Measurements from ENCODE around the gene WNT8A.

Gene WNT8A

DNA sequence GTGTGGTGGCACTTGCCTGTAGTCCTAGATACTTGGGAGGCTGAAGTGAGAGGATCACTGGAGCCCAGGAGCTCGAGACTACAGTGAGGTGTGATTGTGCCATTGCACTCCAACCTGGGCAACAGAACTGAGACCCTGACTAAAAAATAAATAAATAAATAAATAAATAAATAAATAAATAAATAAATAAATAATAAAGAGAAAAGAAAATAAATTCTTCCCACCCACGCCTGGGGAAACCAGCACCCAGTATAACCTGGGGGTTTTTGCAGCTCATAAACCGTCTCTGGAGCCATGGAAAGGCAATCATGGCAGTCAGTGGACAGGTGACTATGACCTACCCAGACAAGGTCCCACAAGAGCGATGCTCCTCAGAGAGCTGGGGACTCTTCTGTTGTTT, 7.9 kb downstream of the WNT8A start:
- no peak for DNase-seq (ENCODE audit: low read depth in 2 of 2)

DNA sequence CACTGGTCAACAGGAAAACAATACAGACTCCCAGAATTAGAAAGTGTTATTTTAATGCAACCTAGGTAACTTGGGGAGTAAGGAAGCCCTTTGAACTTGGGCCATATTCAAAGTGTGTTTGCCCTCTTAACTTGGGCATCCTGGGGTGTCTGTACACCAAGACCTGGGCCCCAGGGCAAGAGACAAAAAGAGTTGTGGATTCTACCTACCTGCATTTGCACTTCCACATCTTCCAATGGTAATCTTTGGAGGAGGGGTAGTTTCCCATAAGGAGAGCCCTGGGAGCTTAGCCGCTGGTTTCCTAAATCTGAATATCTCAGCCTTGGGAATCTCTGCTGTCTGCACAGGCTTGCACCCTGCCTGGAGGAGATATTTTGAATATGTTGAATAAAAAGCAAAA, 8.5 kb downstream of the WNT8A start:
- no peak for DNase-seq (ENCODE audit: low read depth in 2 of 2)

DNA sequence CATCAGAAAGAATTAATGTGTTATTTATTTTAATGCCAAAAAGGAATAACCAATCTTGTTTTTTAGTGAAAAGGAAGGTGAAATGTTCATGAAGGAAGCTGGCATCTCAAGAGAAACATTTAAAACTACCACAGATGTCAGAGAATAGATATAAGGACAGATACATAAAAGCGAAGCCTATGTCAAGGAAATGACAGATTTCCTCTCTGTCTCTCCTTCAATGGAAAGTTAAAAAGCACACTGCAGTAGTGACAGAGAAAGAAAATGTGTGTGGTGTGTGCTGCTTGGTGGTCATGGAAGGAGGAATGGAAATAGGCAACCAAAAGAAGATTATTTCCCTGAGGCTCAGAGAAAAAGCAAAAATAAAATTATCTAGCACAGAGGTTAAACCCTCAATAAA, 9.2 kb downstream of the WNT8A start:
- DNase-seq (ENCODE audit: low read depth in 2 of 2), result no peak

DNA sequence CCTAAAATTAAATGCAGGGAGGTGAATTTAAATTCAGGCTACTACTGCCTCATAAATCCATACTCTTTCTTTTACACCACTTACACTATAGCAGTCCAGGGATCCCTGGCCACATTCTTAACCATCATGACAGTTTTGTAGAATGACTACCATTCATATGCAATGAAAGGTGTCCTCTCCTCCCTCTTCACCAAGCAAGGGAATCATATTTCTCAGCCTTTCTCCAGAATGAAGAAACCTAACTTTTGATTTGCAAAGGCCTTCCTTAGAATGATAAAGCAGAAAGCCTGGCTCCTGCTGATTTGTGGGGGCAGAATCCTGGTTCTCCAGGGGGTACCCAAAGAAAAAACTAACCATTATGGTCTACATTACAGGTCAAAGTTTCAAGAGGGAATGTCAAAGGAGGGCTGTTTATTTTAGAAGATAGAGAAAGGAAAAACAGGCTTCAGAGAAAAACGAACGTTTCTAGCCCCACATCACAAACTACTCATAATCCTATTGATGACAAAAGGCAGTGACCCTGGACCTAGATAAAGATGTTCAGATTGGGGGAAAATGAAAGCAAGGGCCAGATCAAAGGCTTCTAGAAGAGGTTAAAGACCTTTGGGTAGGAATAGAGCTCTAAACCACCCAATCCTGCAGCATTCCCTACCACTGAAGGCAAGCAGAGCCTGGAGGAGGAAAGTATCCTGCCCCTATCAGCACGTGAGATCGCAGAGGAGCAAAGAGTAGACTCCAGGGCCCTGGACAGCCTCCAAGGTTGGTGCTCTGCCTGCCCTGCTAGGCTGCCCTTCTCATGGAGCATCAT, 11.5 kb downstream of the WNT8A start:
- DNase-seq (ENCODE audit: low read depth in 2 of 2), result no peak

DNA sequence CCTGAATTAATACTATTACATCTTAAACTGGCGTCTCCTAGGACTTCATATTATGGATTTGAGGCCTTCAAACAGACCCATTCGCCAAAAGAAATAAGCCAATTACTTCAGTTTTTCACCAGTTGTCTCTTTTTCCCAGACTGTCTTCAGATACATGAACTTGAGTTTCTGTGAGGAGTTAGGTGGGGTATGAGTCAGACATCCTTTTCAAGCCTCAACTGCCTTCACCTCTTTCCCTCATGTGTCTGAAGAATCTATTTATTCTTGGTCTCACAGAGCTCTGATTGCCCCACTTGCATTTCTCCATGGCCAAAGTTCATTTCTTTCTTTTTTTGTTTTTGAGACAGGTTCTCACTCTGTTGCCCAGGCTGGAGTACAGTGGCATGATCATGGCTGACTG, 12.5 kb downstream of the WNT8A start:
- no peak for DNase-seq (ENCODE audit: low read depth in 2 of 2)

DNA sequence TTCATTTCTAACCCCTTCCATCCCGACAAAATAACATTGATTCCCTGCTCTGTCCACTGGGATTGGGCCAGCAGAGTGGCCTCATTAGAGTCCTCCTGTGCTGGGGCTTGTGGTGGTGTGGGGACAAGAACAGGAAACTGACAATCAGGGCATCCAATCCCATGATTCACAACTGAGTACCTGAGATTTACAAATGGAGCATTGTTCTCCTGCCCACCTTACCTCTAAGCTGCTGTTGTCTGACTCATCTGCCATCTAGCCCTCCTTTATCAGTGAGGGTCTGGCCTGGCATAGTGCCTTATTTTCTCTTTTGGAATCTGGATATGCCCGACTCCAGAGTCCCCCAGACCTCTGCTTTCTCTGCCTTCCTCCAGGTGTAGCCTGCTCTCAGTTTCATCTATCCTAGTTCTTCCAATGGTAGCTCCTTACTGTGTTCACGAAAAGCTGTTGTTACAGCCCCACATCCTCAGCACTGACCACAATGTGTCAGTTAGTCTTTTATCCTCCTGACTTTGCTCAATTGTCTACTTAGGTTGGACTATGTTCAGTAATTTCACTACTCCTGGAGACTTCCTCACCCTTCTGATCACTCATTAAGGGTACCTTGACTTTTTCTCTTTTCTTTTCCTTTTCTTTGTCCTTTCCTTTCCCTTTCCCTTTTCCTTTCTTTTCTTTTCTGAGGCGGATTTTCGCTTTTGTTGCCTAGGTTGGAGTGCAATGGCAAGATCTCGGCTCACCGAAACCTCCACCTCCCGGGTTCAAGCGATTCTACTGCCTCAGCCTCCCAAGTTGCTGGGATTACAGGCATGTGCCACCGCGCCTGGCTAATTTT, 13.4 kb downstream of the WNT8A start:
- no peak for DNase-seq (ENCODE audit: low read depth in 2 of 2)

DNA sequence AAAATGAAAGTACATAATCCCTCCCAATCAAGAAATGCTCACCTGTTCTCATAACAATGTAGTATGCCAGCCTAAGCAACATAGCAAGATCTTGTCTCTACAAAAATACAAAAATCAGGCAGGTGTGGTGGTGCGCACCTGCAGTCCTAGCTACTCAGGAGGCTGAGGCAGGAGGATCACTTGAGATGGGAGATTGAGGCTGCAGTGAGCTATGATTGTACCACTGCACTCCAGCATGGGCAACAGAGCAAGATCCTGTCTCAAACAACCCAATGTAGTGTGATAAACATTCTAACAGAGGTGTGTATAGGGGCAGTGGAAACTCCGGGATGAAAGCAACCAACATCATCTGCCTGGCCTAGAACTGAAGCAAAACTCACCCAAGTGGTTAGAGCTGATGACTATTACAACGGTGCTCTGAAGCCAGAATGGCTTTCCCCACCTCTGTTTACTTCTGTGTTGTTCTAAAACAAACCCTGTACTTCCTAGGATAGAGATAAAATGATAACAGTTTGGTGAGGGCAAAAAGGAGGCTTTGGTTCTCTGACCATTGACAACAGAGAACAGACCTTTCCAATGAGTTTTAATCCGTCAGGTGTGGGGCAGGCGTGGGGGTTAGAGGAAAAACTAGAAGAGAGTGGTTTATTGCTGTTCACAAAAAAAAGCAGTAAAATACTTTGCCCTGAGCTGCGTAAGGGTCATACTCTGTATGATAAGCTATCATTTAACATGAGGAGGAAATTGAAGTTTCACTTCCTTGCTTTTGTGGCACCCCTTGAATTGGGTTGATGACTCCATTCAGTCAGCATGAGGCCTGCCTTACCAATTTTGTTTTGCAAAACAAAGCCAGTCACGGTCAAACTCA, 18.9 kb downstream of the WNT8A start:
- no peak for DNase-seq (ENCODE audit: low read depth in 2 of 2)

DNA sequence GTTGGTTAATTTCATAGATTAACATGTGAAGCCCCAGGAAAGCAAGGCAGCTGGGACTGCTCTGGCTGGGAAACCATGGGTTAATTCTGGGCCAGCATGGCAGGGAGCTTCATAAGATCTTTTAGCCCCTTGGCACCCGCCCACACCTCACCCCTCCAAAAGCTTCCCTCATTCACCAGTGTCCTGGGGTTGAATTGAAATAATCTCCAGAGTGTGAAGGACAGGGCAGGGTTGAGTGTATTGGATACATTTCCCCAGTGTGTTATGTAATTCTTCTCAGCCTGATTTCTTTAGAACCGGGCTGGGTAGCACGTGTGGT, 19.4 kb downstream of the WNT8A start:
- no peak for DNase-seq (ENCODE audit: low read depth in 2 of 2)

DNA sequence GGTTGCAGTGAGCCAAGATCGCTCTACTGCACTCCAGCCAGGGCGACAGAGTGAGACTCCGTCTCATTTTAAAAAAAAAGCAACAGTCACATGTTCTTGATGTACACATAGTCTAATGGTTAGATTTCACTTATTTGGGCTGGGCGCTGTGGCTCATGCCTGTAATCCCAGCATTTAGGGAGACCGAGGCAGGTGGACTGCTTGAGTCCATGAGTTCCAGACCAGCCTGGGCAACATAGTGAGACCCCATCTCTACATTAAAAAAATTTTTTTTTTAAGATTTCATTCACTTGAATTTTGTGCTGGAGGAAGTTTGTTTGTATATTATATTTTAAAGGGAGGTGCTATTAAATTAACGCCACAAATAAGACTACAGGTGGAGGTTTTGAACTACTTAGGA, 21.9 kb downstream of the WNT8A start:
- no peak for DNase-seq (ENCODE audit: low read depth in 2 of 2)

DNA sequence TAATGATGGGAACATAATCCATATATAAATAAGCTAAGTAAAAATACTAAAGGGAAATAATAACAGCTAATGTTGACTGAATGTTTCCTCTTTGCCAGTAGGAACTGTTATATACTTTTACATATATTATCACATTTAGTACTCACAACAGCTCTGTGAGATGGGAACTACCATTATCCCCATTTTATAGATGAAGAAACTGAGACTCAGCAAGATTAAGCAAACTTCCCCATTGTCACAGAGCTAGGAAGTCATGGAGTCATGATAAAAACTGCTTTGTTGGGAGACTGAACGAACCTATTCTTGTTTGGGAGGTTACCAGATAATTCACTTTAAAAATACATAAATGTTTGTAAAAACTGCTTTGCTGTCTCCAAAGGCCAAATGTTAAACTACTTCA, 23.4 kb downstream of the WNT8A start:
- DNase-seq (ENCODE audit: low read depth in 2 of 2), result no peak

DNA sequence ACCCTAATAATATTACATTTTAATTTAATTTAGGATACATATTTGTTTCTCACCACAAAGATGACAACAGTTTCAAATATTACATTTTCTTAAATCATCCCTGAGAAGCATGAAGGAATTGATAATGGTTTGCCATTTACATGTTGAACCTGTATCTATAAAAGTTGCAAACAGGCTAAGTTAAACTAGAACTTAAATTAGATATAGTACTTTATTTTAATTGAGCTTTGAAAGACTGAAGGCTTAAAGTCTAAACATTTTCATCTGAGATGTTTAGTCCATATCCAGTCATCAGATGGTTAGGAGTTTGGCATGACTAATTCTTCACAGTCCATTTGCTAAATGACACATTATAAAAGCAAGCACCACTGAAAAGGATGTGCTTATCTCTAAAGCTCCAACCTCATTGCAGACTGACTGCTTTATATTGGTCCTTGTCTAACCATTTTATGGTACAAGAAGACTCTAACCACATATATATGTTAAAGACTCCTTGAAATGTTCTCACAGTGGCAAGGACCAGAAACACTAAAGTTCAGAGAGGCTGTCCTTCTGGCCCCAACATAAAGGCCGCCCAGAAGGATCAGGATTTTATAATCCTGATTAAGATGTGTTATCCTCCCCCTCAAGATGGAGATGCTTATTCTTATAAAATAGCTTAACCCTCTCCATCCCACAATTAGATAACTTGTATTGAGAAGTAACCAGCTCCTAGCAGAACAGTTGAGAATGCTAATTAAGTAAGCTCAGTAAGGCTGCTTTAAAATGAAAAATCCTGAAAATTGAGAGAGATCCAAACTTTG, 25.8 kb downstream of the WNT8A start:
- DNase-seq (ENCODE audit: low read depth in 2 of 2), result no peak

DNA sequence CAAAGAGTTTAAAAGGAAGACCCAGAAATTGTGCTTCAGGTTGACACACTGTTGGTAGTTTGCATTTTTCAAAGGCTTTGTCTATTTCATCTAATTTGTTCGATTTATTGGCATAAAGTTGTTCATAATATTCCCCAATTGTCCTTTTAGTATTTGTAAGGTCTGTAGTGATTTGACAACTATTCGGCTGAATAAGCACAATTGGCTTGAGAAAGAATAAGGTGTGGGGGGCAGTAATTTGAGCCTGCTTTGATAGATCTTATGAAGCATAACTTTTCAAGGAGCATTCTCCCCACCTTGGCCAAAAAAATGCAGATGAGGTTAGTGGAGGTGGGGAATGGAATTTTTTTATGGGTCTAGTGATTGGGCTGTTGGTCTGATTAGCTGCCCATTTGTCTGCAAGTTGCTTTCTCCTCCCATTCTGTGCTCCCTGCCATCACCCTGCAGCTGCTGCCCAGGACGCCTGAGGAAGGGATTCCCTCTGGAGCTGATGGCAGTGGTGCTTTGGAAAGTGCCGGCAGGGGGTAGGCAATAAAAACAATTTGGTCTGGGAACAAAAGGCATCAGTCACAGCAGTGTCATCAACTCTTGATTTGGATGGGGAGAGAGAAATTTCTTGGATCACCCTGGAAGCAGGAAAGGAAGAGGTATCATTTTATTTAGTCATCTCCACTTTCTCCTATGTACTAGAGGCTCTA, 26.6 kb downstream of the WNT8A start:
- no peak for DNase-seq (ENCODE audit: low read depth in 2 of 2)

DNA sequence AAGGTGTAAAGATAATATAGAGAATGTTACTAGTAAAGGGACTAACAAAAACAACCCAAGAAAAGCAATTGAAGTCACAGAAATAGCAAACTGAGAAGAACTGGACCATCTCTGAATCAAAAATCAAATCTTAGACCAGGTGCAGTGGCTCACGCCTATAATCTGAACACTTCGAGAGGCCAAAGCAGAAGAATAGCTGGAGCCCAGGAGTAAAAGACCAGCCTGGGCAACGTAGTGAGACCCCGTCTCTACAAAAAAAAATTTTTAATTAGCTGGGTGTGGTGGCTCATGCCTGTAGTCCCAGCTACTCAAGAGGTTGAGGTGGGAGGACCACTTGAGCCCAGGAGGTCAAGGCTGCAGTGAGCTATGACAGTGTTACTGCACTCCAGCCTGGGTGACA, 27.3 kb downstream of the WNT8A start:
- no peak for DNase-seq (ENCODE audit: low read depth in 2 of 2)

DNA sequence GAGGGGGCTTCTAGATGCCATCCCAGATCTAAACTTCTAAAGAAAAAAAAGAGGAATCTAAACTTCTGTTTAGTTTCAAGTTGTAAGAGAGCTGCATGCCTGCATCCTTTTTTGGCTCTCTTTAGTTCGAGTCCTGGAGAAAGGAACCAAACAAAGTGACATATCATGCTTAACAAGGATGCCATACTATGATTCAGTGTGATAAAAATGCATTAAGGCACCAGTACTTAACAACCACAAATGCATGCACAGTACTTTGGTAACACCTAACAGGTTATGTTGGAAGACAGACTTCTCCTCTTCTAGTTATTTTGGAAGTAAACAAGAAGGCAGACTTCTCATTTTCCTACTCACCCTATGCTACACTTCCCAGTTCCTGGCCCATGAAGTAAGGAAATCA, 28.1 kb downstream of the WNT8A start:
- DNase-seq (ENCODE audit: low read depth in 2 of 2), result no peak

DNA sequence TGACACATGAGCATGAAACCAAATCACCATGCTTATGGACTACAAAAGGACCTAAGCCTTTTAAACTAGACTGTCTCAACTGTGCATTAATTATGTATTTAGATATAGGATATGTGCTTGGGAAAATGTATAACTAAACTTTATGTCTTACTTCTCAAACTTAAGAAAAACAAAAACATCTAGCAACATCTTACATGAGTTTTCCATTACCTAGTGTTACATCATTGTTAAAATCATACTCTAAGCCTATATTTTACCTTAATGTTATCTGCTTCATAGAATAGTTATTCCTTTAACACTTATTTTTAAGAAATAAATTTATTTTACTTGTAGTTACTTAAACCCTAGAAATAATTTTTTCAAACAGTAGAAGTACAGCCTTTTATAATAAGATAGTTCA, 31.4 kb downstream of the WNT8A start:
- no peak for DNase-seq (ENCODE audit: low read depth in 2 of 2)

DNA sequence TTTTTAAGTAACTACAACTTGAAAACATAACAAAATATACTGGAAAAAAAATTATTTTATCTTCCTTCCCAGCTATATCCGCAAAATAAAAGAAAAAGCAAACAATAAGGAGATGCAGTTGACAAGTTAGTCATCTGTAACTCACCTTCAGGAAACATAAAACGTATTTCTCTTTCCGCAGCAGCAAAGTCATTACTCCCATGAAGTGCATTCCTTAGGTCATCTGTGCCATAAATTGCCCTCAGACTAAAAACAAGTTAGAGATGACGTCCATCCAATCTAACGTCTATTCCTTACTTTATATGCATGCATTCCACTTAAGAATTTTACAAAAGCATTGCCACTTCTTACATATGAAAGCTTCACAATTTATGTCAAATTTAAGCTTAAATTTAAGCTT, 44.5 kb downstream of the WNT8A start:
- no peak for DNase-seq (ENCODE audit: low read depth in 2 of 2)

DNA sequence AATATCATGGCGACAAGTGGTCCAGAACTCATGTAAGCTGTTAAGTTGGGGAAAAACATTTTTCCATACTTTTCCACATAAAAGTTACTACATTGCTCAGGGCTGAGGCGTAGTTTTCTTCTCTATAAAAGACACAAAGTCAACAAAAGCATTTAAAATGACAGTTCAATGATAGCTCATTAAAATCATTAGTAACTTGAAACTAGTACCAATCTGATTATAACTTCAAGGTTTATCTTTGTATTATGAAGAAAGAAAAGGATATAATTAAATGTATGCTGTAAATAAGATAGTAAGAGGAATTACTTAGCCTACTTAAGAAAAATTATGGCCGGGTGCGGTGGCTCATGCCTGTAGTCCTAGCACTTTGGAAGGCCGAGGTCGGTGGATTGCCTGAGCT, 45.5 kb downstream of the WNT8A start:
- no peak for DNase-seq (ENCODE audit: low read depth in 2 of 2)

DNA sequence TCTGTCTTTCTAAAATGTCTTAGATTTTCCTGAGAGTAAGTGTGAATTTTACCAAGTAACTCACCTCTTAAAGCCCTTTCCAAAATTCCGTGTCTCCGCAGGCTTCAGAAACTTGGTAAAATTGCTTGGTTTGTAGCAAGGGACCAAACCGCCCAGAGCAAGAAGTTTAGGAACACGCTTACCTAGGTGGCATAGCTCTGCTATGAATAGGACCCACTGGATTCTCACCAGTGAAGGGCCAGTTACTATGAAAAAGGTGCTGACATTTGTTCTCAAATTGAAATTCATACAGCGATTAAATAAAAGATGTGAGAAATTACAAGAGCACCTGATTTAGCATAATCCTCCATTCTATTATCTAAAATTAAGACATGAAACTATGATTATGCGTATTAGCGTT, 48.7 kb downstream of the WNT8A start:
- no peak for DNase-seq (ENCODE audit: low read depth in 2 of 2)

DNA sequence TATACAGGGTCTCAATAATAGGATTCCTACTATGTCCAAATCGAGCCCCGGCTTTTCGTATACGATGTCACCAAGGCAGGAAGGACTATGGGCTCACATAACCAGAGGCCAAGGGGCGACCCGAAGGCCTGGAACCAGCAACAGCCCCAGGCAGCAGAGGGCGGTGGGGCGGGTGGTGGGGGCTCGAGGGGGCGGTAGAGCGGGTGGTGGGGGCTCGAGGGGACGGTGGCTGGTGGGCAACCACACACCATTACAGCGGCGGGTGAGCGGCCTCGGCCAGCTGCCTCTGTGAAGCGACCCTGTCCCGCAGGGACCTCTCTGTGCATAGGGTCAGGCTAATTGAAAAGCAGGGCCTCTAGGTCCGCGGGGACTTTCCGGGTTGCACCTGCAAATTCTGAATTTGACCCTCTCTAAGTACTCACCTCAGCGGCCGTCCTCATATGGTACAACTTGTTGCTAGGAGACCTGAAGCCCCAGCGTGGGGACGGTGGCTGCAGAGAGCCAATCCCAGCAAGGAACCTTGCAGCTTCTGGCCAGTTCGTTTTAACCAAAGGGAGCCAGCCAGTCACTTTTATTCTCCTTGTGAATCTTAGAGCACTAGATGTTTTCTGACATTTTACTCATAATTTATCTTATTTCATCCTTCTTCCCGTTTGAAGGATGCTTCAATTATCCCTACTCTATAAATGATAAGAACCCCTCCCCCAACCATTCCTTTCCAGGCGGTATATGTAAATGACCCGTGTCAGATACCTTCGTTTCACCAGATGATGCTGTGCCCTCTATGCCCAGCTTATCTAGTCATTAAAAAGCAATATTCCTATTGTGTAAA, 55.3 kb downstream of the WNT8A start, which contains the start of gene NME5:
Gene NME5 (minus strand): TSS at position 480 of the 832 bp plus-strand sequence. CDS start 648 bp downstream, outside the sequence.
- DNase-seq (ENCODE audit: low read depth in 2 of 2), result no peak

DNA sequence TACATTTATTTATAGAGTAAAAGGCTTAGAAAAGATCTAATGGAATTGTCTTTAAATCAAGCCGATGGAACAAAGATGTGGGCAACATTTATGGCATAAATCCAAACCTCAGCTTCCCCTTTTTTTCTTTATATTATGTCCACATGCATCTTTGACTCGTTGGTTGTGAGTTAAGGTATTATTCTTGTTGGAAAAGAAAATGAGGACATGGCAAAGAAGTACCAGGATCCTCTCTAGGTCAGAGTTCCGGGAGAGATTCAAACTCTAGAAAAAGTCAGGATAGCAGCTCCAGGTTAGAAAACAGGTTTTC, 55.9 kb downstream of the WNT8A start:
- DNase-seq (ENCODE audit: low read depth in 2 of 2), result no peak

Measured in activated CD8-positive, alpha-beta memory T cell treated with anti-CD3 and anti-CD28 coated beads for 4 hours (primary cell).